ENCODE data around the gene VEGFB.

Gene VEGFB, protein sequence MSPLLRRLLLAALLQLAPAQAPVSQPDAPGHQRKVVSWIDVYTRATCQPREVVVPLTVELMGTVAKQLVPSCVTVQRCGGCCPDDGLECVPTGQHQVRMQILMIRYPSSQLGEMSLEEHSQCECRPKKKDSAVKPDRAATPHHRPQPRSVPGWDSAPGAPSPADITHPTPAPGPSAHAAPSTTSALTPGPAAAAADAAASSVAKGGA

DNA sequence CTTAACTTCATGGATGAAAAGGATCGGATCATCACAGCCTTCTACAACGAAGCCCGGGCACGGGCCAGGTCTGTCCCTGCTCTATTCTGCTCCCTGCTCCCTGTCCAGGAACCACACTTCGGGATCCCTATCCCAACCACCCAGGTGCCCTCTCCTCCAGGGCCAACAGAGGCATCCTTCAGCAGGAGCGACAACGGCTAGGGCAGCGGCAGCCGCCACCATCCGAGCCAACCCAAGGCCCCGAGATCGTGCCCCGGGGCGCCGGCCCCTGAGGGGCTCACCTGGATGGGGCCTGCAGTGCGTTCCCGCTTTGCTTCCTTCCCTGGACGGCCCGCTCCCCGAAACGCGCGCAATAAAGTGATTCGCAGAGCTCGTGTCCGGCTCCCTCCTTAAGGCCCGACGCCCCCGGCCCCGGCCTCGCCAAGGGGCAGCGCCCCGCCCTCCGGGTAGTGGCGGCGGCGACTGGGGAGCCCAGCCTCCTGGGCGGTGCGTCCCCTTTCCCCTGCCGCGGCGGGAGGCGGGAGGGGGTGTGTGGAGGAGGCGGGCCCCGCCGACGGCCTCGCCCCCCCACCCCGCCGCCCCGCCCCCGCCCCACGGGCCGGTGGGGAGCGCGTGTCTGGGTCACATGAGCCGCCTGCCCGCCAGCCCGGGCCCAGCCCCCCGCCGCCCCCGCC lies at the start of gene VEGFB:
TSS of gene VEGFB (plus strand) at position 672 of the 674 bp plus-strand sequence. CDS start 250 bp downstream, outside the sequence.
- DNase-seq = peak in 10 of 14 donors; percentile 20 to 76 (median 42)

DNA sequence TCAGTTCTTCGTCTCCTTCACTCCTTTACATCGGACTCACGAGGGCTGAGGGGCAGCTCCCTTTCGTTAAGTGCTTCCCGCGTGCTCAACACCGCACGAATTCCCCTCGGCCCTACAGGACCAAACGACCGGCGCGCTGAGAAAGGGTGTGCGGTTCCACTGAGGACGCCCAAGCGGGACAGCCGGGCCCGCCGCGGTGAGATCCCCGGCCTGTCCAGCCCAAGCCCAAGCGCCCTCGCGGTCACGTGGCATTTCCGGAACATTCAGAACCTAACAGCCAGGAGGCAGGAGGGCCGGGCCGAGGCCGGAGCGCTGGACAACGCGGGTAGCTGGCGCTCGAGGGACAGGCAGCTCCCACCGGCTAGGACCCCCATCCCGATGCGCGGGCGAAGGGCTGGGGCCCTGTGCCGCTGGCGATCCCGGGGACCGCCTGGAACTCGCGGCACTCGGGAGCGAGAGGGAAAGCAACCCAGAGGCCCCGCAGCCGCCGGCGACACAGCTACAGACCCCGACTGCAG lies 49.1 kb upstream of the VEGFB start:
- DNase-seq = peak in 13 of 14 donors; percentile 86 to 98 (median 95)

DNA sequence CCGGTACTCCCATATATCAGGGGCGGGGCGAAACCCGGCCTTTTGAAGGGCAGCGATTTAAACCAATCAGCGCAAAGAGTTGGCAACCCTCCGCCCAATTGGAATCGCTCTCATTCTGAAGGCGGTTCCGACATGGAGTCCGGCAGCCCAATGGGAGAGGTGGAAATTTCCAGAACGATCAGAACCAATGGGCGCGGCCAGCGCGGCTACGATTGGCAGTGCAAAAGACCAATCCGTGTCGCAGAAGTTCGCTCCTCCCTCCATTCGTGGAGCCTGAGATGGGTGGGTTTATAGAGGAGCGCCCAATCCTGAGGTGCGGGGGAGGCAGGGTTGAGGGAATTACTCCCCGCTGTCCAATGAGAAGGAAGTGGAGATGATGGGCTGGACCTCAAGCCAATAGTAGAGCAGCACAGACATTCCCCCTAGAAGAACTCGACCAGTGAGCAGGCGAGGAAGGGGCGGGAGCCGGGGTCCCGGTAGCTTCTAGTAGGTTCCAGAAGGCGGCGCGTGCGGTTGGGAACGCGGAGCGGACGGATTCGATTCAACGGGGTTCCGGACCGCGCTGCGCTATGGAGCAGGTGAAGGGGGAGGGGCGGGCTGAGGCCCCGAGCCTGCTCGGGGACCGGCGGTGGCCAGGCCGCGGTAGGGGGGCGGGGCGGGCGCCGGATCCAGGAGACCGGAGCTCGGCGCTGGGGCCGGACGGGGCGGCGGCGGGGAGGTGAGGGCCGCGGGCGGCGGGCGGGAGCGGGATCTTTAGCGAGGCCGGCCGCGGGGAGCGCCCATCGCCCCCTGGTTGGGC lies 48.5 kb upstream of the VEGFB start, which contains the start of gene STIP1:
TSS of gene STIP1 (plus strand) at position 479 of the 799 bp plus-strand sequence. CDS start at position 570, 91 bp downstream.
- peak; percentile 94 to 100 (median 100) for DNase-seq

DNA sequence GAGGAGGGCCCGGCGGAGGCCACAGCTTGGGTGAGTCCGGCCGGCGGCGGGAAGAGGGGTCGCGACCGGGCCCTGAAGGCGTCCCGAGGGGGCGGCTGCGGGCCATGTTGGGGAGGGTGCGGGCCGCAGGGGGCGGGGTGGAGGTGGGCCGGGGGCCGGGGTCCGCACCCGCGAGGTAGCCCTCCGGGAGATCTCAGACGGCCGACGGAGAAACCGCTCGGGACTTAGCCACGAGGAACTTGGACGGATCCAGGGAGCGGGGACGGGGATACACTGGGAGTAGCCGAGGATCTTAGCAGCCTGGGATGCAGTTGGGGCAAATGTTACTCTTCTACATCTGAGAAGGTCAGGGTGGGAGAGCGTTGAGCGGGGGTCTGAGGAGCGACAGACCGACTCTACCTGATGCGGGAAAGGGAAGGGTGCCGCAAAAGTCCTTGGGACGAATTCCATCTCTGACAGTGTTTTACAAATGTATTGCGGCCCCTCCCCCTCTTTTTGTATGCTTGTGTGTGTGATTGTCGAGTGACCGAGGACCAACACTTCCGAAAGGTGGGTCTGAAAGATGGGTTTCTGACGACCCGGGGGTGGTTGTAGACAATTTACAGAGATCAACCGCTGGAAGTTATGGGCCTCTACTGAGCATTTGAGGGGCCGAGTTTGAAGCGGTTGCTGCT lies 47.8 kb upstream of the VEGFB start:
- DNase-seq = peak in 7 of 14 donors; percentile 14 to 63 (median 52)

DNA sequence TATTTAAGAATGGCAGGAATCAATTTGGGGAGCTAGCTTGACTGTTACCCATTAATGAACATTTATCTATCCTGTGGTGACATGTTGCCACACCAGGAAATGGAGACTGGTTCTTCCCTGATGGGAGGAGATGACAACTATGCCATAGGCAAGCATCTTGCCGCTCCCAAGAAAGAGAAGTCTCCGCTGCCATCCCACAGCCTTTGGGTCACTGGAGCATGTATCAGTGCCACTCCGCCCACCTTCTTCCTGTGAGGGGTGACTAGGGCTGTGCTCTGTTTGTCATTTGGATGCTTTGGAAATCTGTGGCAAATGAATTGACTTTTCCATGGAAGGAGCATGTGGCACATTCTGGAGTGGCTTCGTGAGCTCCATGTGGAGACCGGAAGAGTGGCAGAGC lies 42.0 kb upstream of the VEGFB start:
- DNase-seq = no peak

DNA sequence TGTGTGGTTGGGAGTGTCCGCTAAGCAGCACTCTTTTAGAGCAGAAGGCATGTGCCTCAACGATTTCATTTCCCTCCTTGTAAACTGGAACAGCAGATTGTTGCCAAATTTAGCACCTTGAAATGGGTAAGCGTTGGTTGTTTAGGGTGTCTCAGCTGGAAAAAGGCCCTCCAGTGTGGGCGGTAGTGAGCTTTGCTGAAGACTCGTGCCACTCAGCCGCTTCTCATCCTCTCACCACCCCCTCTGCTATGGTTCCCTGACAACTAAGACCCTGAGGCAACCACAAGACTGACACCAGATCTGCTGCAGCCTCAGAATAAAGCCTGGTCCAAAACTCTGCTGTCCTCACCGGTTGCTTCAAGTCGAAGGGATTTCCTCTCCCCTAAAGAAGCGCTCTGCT lies 37.8 kb upstream of the VEGFB start:
- DNase-seq = no peak

DNA sequence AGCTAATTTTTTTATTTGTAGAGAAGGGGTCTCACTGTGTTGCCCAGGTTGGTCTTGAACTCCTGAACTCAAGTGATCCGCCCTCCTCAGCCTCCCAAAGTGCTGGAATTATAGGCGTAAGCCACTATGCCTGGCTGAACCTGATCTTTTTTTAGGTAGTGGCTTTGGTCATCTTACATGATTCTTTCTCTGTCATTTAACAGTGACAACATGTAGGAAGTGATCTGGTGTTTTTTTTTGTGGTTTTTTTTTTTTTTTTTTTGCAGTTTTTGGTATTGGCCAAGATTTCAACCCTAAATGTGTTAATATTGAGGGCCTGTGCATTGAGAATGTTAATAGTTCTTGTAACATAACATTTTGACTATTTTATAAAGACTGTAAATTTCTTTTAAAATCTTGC lies 35.9 kb upstream of the VEGFB start:
- no peak for DNase-seq

DNA sequence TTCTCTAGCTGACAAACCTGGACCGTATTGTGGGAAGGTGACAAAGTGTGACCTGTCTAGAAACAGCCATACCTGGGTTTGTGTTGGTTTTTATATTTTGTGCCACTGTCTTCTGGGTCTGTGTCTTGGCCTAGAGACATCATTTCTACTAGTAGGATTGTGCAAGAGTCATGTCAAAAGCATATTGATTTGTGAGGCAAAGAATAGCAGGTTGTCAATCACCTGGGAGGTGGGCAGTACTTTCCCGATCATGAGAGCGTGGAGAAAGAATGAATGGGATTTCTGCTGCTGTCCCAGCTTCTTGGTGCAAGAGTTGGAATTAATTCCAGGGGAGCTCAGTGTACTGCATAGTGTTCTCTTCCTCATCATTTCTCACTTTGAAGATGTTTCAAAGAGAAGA lies 32.8 kb upstream of the VEGFB start:
- DNase-seq = no peak

DNA sequence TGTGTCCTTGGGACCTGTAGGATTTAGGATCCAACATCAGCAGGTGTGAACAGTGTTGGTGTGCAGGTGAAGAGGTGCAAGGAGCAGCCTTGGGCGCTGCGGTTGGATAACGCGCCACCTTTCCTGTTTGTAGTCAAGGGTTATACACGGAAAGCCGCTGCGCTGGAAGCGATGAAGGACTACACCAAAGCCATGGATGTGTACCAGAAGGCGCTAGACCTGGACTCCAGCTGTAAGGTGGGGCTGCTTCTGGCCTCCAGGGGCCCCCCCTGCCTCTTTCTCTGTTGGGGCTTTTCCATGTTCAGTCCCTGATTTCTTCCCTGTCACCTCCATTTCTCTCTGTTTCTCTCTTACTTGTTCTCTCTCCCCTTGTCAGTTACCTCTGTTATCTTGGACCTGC lies 31.4 kb upstream of the VEGFB start:
- no peak for DNase-seq

DNA sequence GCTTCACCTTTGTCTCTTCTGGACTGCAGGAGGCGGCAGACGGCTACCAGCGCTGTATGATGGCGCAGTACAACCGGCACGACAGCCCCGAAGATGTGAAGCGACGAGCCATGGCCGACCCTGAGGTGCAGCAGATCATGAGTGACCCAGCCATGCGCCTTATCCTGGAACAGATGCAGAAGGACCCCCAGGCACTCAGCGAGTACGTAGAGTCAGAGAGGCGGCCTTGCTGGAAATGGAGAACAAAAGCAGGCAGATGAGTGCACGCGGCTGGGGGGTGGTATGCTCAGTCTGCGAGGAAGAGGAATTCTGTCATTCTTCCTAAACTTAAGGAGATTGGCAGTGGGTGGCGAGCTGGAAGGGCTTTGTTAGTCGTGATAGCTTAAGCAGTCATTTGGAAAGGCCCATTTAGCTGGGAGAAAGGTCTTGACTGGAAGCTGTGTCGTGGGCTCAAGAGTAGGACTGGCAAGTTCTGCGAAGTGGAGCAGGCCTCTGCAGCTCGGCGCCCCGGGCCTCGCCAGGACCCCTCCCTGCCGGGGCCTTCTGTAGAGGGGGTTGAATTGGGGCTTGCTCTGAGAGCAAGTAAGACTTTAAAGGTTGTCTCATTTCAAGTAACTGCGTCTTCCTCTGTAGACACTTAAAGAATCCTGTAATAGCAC lies 30.8 kb upstream of the VEGFB start:
- no peak for DNase-seq

DNA sequence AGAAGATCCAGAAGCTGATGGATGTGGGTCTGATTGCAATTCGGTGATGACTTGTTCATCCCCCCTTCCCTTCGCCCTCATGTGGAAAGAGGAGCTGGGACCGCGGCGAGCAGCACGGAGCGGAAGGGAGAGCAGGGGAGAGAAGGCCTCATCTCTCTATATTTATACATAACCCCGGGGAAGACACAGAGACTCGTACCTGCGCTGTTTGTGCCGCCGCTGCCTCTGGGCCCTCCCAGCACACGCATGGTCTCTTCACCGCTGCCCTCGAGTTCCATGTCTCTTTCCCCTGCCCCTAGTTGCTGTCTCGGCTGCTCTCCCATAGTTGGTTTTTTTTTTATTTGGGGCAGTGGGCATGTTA lies 30.3 kb upstream of the VEGFB start:
- DNase-seq = no peak

DNA sequence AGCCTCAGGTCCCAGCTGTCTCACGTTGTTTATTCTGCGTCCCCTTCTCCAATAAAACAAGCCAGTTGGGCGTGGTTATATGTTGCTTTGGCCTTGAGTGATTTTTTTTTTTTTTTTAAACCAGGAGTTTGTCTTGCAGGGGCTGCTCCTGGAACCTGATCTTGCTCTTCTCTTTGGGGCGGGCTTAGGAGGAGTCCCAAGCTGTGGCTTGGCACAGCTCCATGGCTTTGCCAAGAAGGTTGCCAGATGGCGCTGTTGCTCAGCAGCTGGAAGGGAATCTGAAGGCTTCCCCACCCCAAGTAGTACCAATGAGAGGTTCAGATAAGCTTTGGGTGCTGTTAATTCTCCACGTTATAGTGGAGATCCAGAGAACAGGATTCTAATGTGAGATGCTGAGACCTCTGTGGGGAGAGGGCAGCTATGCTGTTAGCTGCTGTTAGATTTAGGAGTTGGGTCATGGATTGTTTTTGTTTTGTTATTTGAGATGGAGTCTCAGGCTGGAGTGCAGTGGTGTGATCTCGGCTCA lies 29.9 kb upstream of the VEGFB start:
- peak in 12 of 14 donors; percentile 19 to 71 (median 46) for DNase-seq

DNA sequence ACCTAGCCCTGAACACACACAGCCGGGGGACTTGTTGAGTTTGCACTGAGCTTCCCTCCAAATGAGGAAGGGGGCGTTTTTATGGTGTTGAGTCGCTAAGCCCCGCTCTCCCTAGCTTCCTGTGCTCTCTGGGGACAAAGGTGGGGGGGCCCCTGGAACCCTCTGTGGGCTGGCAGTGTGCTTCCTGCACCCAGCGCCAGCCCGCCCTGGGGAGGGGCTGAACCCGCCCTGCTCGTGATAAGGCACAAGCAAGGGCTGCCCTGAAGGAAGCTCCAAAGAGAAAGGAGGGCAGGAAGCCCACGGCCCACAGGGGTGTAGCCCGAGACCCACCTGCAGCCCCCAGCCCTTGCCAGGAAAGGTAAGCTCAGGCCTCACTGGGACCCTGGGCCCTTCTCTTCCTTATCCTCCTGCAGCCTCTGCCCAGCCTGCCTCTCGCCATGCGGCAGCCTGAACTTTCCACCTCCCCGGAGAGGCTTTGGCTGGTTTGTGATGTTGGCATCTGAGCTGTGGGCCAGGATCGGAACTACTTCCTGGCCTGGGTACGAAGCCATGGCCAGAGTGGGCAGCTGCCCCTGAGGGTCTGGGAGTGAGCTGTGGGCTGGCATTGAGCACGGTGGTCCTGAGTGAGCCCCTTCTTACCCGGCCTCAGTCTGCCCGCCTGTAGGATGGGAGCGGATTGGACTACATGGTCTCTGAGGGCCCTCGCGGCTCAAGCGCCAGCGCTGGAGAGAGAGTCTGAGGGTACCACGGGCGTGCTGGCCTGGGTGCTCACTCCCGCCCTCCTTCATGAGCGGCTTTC lies 27.7 kb upstream of the VEGFB start, which contains the start of gene FERMT3:
TSS of gene FERMT3 (plus strand) at position 265 of the 799 bp plus-strand sequence. CDS start 644 bp downstream, outside the sequence.
- peak in 5 of 14 donors; percentile 14 to 50 (median 35) for DNase-seq

DNA sequence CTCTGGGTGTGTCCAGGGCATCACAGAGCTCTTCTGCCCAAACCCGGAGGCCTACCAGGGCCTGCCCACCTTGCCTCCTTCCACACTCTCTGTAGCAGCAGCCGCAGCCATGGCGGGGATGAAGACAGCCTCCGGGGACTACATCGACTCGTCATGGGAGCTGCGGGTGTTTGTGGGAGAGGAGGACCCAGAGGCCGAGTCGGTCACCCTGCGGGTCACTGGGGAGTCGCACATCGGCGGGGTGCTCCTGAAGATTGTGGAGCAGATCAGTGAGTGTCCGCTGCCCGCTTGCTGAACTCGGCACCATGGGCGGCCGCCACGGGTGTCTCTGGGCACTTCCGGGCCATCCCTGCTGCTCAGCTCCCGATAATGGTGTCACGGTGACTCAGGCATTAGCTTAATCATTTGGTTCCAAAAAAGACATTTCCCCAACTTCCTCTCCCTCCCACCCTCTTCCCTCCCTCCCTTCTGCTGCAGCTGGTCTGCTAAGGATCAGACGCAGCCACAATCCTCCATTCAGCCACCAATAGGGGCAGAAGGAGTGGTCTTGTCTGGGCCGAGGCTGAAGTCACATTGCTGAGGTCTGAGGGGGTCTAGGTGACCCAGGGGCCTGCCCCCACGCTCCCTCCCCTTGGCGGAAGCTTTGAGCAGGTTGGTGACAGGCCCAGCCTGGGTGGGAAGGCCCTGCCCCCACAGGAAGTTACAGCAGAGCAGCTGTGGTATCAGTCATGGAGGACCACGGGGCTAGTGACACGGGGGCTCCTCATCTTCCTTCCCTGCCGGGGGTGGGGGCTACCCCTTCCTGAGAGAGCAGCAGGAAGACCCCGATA lies 26.9 kb upstream of the VEGFB start:
- peak in 5 of 14 donors; percentile 30 to 52 (median 39) for DNase-seq

DNA sequence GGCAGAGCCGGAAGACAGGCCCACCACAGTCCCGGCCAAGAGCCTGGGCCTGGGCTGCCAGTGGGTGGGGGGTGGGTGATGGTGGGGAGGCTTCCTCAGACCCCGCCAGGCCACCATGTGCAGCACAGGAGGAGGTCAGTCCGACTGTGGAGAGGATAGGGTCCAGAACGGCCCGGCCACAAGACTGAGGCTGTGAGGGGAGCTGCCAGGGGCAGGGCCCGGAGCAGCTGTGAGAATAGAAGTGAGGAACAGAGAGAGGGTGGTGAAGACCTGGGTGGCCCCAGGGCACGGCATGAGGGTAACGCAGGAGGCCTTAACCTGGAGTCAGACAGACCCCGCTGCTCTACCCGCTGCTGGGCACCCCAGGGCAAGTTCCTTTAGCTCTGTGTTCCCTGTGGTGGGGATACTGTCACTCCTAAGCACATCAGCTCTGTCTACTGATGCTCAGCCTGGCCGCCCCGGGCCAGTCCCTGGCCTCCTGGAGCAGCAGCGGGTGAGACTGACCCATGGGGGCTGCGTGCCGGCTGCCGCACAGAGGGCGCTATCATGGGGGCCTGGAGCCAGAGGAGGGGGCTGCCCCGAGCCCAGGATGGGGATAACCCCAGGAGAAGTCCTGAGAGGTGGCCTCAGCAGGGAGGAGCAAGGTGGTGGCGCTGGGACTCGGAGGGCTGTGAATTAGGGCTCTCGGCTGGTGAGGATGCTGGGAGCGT lies 26.1 kb upstream of the VEGFB start:
- DNase-seq = no peak

DNA sequence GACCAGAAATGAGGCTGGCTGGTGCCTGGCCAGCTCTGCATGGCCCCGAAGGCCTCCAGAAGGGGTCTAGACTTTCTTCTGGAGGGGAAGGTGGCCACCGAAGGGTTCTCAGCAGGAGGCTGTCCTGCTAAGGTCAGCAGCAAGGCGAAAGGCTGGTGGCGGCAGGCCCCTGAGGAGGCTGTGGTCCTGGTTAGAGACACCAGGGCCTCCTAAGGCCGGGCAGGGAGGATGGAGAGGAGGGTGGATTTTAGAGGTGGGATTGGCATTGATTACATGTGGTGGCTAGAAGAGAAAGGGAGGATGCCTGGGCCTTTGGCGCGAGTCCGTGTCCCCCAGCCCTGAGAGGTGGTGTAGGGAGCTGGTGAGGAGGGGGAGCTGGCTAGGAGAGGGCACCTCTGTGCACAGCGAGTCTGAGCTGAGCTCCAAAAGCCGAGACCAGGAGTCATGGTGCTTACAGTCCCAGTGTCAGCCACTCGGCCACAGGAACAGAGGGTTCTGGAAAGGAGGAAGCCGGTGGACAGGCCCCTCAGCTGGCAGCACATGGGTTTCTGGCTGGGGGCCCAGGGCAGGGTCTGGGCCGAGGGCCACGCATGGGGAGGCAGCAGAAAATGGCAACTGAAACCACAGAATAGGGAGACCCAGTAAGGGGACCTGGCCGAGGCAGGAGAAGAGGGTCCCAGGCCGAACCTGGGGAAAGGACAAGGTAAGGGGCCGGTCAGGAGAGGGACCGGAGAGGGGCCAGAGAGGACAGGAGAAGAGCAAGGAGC lies 25.4 kb upstream of the VEGFB start:
- DNase-seq = peak in 4 of 14 donors; percentile 21 to 51 (median 44)

DNA sequence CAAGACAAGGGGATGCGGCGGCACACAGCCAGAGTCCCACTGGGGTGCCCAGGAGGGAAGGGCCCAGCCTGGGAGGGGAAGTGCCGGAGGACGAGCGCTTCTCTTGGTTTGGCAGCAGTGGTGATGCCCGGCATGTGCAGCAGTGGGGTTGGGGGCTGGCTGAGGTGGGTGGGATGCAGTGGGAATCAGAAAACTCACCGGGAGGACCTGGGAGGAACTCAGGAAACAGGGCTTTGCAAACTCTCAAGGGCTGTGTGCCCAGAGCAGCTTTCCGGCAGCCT lies 24.9 kb upstream of the VEGFB start:
- DNase-seq = no peak

DNA sequence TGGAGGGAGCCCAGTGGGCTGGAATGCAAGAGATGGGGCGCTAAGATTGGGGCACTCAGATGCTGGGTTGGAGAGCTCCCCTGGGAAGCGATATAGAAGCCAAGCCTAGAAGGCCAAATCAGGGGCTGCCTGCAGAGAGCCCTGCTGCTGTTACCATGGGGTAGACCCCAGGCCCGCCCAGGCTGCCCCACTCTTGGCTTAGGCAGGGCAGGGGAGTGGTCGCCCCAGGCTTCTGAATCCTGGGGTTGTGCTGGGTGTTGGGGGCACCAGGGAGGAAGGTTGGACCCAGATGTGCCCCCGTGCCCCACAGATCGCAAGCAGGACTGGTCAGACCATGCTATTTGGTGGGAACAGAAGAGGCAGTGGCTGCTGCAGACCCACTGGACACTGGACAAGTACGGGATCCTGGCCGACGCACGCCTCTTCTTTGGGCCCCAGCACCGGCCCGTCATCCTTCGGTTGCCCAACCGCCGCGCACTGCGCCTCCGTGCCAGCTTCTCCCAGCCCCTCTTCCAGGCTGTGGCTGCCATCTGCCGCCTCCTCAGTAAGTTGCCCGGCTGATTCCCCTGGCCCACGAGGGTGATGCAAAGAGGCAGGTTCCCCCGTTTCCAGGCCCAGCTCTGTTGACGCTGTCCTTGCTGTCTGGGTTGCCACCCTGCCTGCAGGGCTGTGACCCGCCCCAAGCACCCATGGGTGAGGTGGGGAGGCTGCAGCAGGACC lies 23.9 kb upstream of the VEGFB start:
- DNase-seq = peak in 1 of 14 donors; percentile 29

Measured in C1 segment of cervical spinal cord (tissue), 14 donors.